Stimulated activated CD4-positive, alpha-beta T cell treated with anti-CD3 and anti-CD28 coated beads, Interleukin-15, amount 100 ng/mL, for 24 hours (primary cell): ENCODE measurements around the gene KLHL36.

Experiments
- DNase-seq: peaks from one replicate; pipeline ENCODE4 v3.0.0-alpha.2; 2020

KLHL36 gene

DNA sequence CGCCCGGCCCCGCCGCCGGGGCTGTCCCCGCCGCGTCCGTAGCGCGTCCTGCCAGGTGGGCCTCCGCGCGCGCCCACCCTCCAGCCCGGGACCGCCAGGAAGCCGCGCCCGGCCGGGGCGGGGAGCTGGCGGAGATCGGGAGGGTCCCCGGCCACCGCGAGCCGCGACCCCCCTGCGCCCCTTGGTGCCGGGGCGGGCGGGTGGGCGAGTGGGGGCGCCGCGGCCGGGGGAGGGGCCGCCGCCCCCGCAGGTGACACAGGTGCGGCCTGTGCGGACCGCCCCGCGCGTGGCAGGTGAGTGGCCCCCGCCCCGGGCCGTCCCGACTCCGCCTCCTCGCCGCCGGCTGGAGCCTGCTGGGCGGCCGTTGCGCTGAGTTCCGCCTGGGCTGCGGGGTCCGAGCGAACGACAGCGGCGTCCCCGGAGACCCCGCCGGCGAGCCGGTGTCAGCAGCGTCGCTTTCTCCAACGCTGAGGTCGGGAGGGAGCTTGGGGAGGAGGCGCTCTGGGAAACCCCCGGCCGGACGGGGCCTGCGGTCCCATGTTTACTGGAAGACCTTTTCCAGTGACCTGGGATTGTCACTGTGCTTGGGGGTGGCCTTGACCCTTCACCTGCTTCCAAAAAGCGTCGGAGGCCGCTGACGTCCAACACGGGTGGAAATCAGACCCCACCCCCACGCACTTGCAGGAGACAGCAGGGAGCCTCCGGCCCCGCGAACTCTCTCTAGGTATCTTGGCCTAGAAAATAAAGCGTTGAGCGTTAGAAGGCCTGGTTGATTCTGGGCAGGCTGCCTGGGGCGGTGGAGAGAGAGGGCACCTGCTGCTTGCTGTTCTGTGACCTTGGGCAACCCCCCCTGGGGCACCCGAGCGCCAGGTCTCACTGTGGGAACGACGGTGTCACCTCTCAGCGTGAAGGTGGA lies 542 bp downstream of the KLHL36 start:
- peak; percentile 60 for DNase-seq

DNA sequence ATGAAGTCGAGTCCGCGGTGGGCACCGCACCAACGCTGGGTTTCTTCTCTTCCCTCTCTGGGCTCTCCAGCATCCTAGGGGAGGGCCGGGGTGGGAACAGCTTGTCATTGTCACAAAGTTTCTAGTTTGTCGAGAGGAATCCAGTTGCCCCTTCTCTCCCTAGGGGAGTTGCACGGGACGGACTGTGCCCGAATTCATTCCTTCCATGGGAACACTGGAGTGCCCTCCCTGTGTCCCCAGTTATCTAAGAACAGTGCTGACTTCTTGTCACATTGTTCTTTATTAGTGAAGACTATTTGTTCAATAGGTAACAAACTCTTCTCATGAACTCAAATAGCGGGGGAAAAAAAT lies 1.2 kb downstream of the KLHL36 start:
- DNase-seq: no peak

DNA sequence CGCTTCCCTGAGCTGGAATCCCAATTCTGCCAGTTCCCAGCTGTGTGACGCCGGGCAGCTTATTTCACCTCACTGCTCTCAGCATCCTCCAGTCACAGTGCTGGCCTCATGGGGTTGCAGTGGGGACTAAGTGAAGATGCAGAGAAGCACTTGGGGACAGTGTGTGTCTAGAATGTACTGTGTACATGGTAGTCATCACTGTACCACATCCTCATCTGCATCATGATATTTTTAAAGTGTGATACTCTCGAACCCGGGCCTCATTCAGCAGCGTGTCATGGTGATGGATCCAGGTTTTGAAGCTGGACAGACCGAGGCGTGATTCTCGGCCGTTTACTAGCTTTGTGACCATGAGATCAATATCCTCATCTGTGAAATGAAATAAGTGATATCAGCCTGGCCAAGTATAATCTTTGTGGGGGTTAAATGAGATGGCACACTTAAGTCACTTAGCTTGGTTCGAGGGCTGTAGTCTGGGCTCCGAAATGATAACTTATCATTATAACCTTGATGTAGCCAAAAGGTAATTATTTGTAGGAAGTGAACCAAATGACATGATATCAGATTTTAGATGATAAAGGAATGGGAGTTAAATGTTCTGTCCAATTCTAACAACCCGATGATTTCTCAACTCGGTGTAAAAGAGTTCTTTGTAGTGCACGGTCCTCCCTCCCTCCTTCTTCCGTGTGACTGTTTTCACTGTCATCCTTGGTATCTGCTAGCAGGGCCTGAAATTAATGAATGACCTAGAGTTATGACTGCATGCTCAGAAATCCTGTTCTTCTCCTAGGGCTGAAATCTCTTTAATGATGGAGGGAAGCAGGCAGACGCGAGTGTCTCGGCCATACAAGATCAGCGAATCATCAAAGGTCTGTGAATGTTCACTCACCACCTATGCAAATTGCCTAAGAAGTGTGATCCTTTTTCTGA lies 2.0 kb downstream of the KLHL36 start:
- no peak for DNase-seq

DNA sequence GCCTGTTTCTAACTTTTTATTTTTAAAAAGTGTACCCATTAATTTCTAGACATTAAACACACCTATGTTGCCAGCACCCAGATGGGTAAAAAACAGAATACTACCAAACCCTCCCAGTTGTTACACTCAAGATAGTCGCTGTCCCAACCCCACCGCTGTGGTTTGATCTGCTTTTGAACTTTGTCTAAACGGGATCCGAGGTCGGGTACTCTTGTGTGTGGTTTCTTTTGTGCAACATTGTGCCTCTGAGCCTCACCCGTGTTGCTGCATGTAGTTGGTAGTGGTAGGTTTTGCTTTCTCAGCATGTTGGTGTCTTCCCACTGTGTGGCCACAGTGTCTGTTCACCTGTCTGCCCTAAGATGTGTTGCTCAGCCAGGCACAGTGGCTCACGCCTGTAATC lies 4.3 kb downstream of the KLHL36 start:
- no peak for DNase-seq

DNA sequence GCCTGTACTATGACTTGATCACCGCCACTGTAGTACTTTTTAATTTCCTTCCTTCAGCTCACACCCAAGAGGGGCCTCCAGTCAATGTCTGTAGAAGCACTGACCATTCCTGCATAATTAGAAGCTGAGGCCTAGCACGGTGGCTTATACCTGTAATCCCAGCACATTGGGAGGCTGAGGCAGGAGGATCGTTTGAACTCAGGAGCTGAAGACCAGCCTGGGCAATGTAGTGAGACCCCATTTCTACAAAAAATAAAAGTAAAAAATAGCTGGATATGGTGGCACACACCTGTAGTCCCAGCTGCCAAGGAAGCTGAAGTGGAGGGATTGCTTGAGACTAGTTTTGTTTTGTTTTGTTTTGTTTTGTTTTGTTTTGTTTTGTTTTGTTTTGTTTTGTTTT lies 5.9 kb downstream of the KLHL36 start:
- no peak for DNase-seq

DNA sequence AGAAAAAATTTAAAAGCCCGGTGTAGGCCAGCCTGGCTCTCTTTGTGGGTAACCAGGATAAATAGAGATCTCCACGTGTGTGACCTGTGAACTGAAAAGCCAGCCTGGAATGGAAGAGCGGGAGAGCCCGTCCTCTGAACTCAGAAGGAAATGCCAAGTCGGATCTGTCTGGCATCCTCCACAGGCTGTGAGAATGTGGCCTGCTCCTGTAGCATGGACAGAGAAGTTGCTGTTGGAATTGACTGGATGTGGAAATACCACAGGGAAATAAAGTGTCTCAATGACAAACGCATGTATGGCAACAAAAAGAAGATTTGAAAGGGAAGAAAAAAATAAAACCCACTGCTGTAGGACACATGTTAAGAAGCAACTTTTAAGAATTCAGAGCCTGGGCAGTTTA lies 6.7 kb downstream of the KLHL36 start:
- DNase-seq: no peak

DNA sequence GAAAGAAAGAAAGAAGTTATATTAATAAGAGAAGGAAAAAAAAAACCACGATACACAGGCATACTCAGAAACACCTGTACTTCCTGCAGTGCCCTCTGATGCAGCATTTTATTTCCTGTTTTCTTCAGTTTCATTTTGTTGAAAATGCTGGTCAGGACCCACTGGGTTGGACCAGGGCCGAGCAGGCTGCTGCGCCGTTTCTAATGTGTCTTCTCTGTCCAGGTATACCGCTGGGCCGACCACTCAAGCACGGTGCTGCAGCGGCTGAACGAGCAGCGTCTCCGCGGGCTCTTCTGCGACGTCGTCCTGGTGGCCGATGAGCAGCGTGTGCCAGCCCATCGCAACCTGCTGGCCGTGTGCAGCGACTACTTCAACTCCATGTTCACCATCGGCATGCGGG lies 8.3 kb downstream of the KLHL36 start:
- no peak for DNase-seq

DNA sequence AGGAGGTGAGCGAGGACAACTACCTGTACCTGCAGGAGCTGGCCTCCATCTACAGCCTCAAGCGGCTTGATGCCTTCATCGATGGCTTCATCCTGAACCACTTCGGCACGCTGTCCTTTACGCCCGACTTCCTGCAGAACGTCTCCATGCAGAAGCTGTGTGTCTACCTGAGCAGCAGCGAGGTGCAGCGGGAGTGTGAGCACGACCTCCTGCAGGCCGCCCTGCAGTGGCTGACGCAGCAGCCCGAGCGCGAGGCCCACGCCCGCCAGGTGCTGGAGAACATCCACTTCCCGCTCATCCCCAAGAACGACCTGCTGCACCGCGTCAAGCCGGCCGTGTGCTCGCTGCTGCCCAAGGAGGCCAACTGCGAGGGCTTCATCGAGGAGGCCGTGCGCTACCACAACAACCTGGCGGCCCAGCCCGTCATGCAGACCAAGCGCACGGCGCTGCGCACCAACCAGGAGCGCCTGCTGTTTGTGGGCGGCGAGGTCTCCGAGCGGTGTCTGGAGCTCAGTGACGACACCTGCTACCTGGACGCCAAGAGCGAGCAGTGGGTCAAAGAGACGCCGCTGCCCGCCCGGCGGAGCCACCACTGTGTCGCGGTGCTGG lies 9.0 kb downstream of the KLHL36 start:
- no peak for DNase-seq

DNA sequence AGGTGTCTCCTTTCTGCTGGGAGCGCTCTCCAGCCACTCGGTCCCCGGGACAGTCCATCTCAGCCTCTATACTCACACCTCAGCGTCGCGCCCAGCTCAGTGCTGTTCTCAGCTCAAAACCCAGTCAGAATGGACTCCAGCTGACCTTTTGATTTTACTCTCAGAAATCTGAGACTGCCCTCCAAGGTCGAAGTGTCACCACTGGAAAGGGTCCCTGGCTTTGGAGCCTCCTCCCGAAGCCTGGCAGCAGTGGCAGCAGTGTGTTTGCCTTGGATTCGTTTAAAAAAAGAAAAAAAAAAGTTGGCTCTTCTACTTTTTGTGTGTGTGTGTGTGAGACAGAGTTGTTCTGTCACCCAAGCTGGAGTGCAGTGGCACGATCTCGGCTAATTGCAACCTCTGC lies 10.4 kb downstream of the KLHL36 start:
- DNase-seq: no peak

DNA sequence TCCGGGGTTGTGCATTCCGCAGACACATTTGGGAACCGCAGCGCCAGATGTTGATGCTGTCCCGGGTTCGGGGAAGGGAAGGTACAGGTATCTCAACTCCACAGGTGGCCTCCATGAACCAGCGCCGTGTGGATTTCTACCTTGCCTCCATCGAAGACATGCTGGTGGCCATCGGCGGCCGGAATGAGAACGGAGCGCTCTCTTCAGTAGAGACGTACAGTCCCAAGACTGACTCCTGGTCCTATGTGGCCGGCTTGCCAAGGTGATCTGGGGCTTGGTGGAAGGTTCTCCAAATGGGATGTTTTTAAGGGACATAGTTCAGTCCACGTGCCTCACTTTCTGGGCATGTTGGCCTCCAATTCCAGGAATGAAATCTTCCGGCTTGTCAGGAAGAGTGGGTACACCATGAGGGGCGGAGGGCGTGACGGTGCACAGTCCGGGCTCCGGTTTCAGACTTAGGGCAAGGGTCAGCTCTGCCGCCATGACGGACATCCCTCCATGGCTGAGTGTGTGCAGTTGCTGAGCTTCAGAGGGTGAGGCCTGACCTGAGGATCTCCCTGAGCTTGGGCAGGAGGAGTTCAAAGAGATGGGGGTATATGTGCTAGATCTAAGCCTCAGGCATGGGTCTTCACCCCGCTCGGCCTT lies 11.5 kb downstream of the KLHL36 start:
- DNase-seq: no peak

DNA sequence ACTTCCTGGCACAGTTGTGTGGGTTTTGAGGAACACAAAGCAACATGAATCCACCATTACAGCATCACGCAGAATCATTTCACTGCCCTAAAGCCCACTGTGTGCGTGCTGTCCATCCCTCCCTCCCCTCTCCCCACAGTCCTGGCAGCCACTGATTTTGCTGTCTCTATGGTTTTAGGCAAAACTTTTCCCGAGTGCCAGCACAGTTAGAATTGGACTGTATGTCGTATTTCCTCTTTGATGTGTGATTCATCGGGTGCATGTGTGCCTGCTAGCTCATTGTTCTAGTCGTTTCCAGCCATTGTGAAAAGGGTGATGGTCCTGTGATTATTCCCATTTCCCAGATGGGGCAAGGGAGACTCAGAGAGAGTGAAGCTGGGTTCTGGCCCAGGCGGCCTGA lies 12.7 kb downstream of the KLHL36 start:
- DNase-seq: no peak

DNA sequence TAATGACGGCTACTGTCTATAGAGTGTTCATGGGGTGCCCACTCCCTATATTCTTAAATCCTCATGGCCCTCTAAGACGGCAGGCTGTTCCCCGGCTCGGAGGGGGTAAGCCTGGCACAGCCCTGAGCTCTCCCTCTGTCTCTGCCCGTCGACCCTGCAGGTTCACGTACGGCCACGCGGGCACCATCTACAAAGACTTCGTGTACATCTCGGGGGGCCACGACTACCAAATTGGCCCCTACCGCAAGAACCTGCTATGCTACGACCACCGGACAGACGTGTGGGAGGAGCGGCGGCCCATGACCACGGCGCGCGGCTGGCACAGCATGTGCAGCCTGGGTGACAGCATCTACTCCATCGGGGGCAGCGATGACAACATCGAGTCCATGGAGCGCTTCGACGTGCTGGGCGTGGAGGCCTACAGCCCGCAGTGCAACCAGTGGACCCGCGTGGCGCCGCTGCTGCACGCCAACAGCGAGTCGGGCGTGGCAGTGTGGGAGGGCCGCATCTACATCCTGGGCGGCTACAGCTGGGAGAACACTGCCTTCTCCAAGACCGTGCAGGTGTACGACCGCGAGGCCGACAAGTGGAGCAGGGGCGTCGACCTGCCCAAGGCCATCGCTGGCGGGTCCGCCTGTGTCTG lies 13.2 kb downstream of the KLHL36 start:
- DNase-seq: no peak

DNA sequence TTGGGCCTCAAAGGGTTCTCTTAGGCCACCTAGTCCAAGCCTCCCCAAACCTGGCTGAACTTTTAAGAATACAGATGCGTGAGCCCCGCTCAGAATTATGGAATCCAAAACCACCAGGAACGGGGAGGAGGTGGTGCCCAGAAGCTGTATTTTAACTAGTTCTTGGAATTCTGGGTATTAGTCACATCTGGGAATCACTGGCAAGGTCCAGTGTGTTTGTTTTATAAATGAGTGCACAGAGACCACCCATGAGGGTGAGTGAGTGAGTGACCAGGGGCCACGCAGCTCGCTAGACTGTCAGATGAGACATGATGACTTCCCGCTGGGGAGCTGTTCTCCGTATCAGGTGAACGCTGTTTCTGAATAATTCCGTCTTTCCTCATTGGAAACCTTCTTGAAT lies 14.2 kb downstream of the KLHL36 start:
- no peak for DNase-seq

DNA sequence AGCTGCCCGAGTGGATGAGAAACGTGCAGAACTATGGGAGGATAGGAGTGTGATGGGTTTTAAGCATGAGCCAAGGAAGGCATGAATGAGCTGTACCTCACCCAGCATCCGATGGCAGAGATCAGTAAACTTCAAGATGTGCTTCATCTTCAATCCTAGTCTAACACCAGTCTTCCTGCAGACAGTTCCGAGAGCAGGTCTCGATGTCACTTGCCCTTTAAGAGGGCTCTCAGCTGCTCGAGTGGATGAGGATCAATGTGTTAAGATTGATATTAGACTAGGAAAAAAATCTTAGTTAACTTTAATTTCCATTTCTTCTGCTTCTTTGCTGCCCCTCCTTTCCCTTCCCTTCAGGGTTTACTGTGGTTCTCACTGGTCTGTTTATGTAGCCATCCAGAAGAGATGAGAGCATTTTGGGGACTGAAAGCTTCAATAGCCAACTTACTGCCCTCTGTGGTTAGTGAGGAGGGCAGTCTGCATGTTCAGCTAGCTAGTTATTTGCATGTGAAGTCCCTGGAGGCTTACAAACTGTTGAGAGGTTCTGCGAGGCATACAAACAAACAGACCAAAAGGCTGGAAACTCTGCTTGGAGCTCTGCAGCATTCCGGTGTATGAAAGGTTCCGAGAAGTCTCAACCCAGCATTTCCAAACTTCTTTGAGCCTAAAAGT lies 15.3 kb downstream of the KLHL36 start:
- DNase-seq: no peak

DNA sequence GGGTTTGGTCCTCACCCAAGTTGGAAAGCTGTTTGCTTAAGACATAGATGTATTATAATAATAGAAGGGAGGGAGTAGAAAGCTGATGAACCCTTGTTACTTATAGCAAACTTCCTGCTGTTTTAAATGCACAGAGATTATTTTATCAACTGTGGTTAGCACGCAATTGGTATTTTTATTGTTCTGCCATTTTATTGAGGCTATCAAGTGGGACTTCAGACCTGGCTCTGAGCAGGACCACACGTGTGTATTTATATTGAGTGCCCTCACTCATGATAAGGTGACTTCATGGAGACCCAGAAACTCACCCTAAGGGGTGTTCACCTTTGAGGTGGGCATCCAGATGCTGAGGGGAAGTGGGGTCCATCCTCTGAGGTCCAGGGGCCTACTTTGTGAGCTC lies 17.0 kb downstream of the KLHL36 start:
- no peak for DNase-seq

DNA sequence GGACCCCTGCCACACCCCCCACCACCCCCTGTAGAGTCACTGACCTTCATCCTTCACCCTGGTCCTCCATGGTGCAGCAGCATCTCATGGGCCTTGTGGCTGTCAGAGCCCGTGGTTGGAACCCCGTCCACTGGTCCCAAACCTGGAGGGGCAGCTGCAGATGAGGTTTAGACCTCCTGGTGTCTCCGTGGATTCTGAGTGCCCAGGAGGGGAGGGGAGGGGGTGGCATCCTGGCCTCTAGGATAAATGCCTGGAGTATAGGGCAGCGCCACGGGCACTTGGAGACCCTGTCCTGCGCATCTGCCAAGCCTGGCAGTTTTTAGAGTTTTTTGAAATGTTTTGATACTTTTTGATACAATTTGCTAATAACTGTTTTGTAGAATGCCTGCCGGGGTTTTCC lies 17.5 kb downstream of the KLHL36 start:
- no peak for DNase-seq

DNA sequence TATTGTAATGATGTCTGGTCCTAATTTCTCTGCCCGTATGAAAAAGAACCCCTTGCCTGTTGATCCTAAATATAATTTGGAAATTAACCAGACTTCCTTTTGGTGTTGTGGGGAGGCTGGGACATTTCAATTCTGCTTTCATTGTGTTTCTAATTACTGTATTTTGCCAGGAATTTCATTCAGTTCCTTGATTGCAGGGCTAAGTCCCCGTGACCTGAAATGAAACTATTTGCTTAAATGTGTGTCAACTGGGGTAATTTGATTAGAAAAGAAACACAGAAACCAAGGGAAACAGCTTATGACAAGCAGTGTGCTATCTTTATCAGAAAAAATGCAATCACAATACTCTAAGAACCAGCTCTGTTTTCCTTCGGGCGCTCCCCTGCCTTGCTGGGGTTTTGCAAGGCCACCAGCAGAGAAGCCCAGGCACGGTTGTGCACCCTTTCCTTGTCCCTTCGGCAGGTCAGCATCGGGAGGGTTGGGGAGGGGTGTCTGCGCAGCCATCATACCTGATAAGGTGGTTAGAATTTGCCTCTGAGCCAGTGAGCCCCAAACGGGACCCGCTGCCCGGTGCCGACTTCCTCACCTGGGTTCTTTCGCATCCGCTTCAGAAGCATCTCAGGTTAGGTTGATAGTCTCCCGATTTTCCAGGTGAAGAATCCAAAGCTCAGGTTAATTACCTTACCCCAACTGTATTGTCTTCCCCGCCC lies 19.4 kb downstream of the KLHL36 start:
- no peak for DNase-seq

DNA sequence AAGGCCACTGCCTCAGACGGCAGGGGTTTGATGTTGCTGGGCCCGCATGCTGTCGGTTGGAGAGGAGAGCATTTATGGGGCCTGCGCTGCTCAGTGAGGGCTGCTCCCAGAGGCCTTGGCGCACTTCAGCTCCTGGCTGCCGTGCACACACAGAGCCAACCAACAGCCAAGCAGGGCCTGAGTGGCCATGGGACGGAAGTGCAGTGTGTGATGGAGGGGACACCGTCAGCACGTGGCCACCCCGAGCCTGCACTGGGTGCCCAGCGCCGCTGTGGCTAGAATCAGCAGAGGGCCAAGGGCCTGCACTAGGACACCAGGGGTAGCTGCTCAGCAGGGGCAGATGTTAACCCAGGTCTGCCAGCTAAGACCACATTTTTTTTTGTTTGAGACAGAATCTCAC lies 21.8 kb downstream of the KLHL36 start:
- DNase-seq: no peak

DNA sequence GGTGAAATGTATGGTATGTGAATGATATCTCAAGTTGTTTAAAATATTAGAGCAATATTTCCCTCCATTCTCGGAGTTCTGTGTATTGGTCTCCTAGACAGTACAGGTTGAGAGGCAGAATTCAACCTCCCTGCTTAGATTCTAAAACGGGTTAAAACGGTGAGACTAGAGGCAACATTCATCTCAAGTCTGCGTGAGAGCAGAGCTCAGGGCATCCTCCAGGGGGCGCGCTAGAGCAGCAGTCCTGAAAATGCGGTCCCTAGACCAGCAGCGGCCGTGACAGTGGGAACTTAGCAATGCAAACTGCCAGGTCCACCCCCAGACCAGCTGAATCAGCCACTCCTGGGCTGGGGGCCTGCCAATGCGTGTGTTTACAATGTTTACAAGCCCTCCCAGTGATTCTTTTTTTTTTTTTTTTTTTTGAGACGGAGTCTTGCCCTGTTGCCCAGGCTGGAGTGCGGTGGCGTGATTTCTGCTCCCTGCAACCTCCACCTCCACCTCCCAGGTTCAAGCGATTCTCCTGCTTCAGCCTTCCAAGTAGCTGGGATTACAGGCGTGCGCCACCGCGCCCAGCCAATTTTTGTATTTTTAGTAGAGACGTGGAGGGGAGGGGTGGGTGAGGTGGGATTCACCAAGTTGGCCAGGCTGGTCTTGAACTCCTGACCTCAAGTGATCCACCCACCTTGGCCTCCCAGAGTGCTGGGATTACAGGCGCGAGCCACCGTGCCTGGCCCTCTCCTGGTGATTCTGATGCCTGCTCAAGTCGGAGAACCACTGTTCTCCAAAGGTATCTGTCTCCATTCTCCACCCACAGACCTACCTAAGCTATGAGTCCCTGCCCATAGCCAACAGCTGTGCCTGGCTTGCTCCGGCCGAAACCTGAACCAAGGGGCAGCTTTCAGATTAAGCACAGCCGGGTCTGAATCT lies 24.2 kb downstream of the KLHL36 start:
- DNase-seq: peak; percentile 89

DNA sequence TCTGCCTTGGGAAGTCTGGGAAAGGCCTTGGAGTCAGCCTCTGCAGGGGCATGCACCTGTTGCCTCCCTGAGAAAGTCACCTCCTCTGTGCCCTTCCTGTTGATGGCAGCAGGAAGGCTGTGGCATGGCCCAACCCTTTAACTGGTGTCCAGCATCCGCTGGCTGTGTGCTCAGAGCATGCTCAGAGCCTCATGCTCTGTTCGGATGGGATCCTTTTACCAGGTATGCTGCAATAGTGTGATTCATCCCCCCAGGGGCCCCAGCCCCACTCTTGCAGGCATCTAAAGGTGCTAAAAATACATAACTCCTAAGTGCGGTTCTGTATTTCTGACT lies 24.9 kb downstream of the KLHL36 start:
- DNase-seq: no peak
